Body of pancreas (tissue), 4 donors: Measurements from ENCODE around the gene DHRS11.

ENCODE experiments used
- POLR2A ChIP-seq, 3 donors: fragments of 450-650 bp; IDR thresholded peaks; one replicate each; pipeline ENCODE4 v1.6.1; 2016; ENCODE audit warnings: antibody characterized with exemption in 3 of 3, mild to moderate bottlenecking in 2 of 3
- TF ChIP-seq, protein P1 (sequence below), 7 experiments: fragments of 450-650 bp in 4 of 7; fragments of 200-600 bp in 3 of 7; sonication (generic) in 3 of 7; IDR thresholded peaks; one replicate each; pipeline ENCODE4 v1.5.1; 2016 to 2019; ENCODE audit warnings: antibody characterized with exemption in 7 of 7

DNA sequence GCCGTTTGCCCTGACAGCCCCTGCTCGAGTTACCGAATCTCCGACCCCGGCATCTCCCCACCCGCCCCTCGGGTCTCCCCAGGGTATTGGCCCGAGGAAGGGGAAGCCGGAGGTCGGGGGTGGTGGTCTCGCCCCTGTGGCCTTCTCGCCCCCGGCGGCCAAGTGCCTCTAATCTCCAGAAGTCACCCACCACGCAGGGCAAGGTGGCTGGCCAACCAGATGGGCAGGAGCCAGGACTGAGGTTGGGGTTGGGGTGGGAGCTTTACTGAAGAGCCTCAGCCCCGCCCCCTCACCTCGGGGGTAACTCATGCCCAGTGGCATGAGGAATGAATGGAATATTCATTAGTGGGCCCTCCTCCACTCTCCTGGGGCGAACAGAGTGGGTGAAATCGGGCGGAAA, 637 bp downstream of the DHRS11 start:
- TF ChIP-seq, protein P1, sequence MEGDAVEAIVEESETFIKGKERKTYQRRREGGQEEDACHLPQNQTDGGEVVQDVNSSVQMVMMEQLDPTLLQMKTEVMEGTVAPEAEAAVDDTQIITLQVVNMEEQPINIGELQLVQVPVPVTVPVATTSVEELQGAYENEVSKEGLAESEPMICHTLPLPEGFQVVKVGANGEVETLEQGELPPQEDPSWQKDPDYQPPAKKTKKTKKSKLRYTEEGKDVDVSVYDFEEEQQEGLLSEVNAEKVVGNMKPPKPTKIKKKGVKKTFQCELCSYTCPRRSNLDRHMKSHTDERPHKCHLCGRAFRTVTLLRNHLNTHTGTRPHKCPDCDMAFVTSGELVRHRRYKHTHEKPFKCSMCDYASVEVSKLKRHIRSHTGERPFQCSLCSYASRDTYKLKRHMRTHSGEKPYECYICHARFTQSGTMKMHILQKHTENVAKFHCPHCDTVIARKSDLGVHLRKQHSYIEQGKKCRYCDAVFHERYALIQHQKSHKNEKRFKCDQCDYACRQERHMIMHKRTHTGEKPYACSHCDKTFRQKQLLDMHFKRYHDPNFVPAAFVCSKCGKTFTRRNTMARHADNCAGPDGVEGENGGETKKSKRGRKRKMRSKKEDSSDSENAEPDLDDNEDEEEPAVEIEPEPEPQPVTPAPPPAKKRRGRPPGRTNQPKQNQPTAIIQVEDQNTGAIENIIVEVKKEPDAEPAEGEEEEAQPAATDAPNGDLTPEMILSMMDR (IDR thresholded peaks at IDR 0.05): no peak
- TF ChIP-seq POLR2A (IDR thresholded peaks at IDR 0.05): no peak
